ENCODE measurements around the gene SLC2A9.

SLC2A9 gene

DNA sequence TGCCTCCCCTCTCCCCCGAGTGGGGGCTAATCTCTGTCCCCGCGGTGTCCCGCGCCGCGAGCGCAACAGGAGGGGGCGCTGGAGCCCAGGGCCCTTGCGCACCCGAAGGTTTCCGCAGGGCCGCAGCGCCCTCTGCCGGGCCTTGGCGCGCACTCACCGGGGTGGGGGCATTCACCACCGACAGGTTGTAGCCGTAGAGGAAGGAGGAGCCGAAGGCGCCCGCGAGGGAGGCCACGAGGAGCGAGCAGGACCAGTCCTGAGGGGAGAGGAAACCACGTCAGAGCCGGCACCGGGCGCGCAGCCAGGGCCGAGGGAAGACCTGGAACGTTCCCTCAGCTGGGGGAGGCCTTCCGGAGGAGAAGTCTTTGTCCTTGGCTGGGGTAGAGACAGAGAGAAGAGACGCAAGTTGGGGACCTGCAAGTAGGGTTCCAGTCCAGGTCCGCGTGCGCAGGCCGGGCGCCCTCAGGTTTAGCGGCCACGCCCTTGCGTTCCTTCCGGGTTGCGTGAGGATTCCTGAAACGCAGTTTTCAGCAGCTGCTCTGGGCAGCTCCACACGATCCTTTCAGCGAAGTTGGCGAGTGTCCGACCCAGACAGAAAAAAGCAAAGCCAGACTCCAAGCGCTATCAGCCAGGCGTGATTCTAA, 2.4 kb downstream of the SLC2A9 start:
- peak; percentile 80 for DNase-seq

- no peak for DNase-seq
Observed at GRCh38 chr4:10017037-10017893, 4.0 kb downstream of the SLC2A9 start.

DNA sequence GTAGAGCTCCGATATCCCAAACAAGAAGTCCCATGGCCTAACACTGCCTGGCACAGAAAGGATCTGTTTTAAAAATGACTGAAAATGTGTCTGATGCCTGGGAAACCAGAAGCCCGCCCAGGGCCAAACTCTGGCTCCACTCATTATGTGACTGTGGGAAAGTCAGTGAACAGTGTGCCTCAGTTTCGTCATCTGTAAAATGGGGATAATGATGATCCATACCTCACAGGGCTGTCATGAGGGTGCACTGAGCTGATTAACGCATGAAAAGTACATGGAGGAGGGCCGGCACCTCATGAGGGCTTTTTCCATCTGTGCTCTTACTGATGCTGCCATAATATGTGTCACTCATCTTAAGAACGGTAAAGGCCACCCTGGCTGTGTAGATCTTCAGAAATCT, 5.1 kb downstream of the SLC2A9 start:
- no peak for DNase-seq

DNA sequence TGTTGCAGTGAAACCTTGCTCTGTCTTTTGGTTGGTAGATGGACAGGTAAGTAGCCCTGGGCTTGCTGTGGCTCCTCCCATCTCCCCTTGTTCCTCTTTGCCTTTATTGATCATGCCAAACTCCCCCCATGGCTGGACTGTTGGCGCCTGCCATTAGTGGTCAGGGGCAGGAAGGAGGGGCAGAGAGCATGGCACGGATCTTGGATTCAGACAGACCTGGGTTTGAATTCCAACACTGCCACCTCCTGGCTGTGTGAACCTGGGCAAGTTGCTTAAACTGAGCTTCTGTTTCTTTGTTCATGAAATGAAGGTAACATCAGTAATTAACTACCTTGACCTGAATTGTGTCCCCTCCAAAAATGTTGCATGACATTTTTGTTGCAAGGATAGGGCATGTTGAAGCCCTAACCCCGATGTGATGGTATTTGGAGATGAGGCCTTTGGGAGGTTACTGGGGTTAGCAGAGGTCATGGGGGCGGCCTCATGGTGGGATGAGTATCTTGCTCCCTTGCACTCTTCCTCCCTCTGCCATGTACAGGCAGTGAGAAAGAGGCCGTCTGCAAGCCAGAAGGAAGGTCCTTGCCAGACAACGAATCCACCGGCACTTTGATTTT, 6.0 kb downstream of the SLC2A9 start:
- DNase-seq = peak; percentile 47

GRCh38 chr4:10013722-10014121, 7.6 kb downstream of the SLC2A9 start:
- DNase-seq = peak; percentile 72

DNA sequence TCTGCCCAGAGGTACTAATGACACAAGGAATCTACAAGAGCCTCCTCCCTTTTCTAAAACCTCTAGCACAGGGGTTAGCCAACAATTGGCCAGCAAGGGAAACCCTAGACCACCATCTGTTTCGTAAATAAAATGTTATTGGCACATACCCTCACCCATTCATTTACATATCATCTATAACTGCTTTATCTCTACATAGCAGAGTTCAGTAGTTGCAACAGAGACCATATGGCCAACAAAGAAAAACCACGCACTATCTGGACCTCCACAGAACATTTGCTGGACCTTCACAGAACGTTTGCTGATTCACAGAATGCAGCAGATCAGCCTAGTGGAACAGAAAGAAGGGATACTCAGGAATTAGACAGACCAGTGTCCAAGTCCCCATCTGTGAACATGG, 9.4 kb downstream of the SLC2A9 start:
- DNase-seq = no peak

DNA sequence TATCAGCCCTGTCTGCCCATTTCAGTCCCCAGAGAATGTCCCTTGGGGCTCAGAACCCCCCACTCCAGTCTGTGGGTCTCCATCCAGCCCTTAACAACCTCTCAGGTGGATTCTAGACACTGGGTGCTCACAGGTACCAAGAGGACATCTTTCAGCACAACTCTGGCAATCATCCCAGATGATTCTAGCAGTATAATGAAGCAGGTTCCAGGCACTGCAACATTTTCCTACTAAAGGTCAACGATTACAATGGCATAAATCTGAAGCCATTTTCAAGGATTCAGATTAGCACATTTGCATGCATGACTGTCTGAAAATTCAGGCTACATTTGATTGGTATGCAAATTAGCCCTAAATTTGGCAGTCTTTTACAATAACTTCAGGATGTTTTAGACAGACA, 10.0 kb downstream of the SLC2A9 start:
- no peak for DNase-seq

- no peak for DNase-seq
Observed at GRCh38 chr4:10009861-10010500, 11.3 kb downstream of the SLC2A9 start.

- no peak for DNase-seq
Observed at GRCh38 chr4:10008609-10009005, 12.7 kb downstream of the SLC2A9 start.

- no peak for DNase-seq
Observed at GRCh38 chr4:10007793-10008608, 13.3 kb downstream of the SLC2A9 start.

- no peak for DNase-seq
Observed at GRCh38 chr4:10007436-10007740, 13.9 kb downstream of the SLC2A9 start.

- DNase-seq = peak; percentile 27
Observed at GRCh38 chr4:10006601-10007435, 14.5 kb downstream of the SLC2A9 start.

- no peak for DNase-seq
Observed at GRCh38 chr4:10006231-10006600, 15.1 kb downstream of the SLC2A9 start.

DNA sequence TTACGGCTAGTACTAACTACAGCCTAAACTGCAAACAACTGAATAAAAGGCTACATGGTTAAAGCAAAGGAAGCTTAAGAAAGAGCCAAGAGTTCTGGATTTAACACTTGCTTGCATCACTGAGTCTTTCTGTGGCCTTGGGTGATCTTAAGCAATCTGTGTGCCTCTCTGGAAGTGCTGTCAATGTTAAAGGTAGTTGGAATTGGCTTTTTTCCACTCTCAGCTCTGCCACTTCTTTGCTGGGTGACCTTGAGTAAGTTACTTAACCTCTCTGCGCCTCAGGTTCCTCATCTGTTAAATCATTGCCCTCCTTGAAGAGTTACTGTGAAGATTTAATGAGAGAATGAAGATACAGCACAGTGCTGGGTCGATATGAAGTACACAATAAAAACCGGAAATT, 15.7 kb downstream of the SLC2A9 start:
- DNase-seq = no peak

GRCh38 chr4:10003666-10004065, 17.6 kb downstream of the SLC2A9 start:
- DNase-seq = no peak

- DNase-seq = no peak
Observed at GRCh38 chr4:10002278-10002677, 19.0 kb downstream of the SLC2A9 start.

GRCh38 chr4:10001757-10002156, 19.5 kb downstream of the SLC2A9 start:
- DNase-seq = no peak

DNA sequence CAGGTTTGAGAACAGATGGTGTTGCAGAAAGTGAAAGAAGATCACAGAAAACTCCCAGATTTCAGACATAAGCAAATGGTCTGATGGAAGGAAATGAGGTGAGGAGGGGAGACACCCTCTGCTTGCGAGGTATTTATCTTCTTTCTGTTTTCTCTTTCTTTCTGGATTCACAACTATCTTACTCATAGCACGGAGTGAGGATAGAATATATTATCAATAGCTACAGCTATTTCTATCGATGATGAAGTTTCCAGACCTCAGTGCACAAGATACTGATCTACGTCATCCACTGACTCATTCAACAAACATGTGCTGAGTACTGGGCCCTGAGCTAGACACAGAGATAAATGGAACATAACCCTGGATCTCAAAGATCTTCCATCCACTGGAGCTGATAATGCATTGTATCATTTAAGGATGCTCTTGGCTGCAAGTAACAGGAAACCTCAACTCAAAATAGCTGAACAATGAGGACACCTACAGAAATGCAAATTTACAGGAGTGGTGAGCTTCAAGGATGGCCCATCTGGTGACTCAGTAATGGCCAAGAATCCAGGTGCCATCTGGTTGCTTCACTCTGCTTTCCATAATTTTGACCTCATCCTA, 21.2 kb downstream of the SLC2A9 start:
- no peak for DNase-seq

DNA sequence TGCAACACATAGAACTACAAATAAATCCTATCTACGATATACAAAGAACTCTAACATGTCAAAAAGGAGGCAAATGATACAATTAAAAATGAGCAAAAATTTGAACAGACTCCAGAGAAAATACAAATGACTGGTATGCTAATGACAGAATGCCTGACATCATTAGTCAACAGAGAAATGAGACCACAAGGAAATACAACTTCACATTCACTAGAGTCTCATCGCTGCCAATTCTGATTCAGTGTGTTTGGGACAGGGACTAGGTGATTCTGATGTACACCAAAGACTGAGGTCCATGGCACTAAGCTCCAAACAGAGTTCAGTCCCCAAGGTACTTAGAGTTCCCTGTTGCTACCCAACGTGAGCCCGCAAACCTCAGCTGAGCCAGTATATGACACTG, 23.4 kb downstream of the SLC2A9 start:
- DNase-seq = no peak

GRCh38 chr4:9996319-9997110, 24.8 kb downstream of the SLC2A9 start:
- DNase-seq = no peak
